DMS 273 (cell line): ENCODE data around the gene RFX7.

Experiments
- DNase-seq: peaks from one replicate; lab custom pipeline; 2025; ENCODE audit not compliant: unreplicated experiment; lab: John Stamatoyannopoulos, UW

The RFX7 gene

DNA sequence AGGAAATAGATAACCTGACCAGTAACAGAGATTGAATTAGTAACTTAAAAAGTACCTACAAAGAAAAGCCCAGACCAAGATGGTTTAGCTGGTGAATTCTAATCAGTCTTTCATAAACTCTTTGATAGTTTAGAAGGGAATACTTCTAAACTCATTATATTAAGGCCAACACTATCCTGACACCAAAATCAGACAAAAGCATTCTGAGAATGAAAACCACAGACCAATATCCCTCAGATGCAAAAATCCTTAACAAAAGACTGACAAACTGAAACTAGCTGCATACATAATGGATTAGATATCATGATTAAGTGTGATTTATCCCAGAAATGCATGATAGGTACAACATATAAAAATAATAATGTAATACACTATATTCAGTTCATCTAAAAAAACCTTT lies 115.6 kb downstream of the RFX7 start:
- DNase-seq = no peak

GRCh38 chr15:56126409-56126808 lies 117.3 kb downstream of the RFX7 start:
- DNase-seq = no peak

DNA sequence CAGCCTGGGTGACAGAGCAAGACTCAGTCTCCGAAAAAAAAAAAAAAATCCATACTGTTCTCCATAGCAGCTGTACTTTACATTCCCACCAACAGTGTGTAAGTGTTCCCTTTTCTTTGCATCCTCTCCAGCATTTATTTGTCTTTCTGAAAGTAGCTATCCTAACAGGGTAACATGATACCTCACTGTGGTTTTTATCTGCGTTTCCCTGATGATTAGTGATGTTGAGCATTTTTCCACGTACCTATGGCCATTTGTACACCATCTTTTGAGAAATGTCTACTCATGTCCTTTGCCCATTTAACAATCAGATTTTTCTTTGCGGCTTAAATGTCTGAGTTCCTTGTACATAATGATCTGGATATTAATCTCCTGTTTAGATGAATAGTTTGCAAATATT lies 119.3 kb downstream of the RFX7 start:
- no peak for DNase-seq

DNA sequence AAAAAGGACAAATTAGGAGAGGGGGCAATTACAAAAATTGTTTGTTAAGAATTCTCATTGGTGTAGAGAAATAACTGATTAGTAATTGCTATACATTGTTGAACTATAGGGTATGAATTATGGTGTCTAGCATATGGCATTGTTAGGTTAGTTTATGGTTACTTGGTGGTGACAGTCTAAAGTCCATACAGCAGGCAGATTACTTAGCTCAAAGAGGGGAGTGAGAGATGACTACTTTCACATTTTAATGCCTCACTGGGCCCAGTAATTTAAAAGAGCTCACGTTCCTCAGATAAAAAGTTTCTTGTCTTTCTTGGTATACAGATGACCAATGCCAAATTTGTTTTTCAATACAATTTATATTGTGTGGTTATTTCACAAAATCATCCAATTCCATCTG lies 137.8 kb downstream of the RFX7 start:
- no peak for DNase-seq

- no peak for DNase-seq
These were observed 141.2 kb downstream of the RFX7 start for GRCh38 chr15:56102441-56102840.

GRCh38 chr15:56099311-56099710 lies 144.4 kb downstream of the RFX7 start:
- no peak for DNase-seq

GRCh38 chr15:56098195-56098863 lies 145.3 kb downstream of the RFX7 start:
- no peak for DNase-seq

DNA sequence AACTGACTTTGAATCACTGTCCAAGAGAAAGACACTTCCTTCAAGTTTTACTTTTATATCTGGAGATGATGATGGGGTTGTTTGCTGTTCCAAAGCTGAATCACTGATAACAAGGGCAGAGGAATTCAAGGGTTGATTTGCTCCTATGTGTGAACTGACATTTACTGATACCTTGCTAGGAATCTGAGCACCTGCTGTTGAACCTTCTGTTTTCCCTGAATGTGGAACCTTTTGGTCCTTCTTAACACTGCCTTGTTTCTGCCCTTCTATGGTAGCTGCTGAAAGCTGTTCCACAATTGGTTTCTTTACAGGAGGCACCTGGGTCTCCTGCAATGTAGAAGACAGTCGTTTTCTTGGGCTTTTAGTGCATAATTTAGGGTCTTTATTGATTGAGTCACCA lies 148.3 kb downstream of the RFX7 start:
- DNase-seq = no peak

GRCh38 chr15:56094171-56094570 lies 149.5 kb downstream of the RFX7 start:
- DNase-seq = no peak

DNA sequence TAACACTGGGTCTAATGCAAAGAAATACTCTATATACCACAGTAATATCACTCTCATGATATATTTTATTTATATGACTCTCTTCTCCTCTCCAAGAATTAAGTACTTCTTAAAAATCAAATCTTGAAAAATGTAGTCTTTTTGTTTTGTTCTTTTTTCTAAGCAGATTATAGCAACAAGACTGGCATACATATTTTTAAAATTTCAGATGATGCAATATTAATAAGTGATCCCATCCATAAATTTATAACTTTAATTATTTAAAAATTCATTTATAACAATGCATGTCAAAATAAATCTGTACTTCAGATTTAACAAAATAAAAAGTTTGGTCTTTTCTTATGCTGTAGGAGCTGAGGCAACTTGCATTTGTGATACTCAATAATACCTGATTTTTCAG lies 155.3 kb downstream of the RFX7 start:
- DNase-seq = no peak

- no peak for DNase-seq
These were observed 157.1 kb downstream of the RFX7 start for GRCh38 chr15:56086566-56086965.

DNA sequence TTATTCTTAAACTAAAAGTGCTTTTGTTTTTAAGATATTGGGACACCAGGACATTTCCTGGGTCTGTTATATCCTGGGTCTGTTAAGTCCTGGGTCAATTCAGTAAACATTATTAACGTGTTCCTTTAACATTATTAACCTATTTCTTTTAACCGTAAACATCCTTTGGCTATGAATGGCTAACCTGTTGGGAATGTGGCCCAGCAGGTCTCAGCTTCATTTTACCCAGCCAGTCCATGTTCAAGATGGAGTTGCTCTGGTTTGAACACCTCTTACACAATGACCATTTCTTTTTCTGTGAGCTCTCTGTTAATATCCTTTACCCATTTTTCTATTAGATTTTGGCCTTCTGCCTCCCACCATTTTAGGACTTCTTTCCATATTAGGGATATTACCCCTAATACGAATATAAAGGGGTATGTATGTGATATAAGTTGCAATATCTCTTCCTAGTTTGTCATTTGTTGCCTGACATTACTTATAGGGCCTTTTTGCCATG lies 161.4 kb downstream of the RFX7 start:
- DNase-seq = no peak

DNA sequence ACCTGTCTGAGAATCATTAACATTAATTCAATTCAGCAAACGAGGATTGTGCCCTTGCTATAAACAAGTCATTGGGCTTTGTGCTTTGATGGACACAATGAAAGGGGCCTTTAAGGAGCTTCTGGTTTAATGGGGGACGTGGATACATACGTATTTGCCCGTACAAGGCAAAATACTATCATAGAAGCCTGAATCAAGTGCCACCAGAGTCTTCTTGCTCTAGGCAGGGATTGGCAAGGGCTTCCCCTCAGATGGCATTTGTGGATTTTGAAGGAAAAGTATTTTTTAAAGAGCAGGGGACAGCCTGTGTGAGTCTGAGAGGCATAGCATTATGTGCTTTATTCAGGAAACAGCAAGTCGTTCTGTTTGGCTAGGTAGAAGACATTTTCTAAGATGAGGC lies 166.6 kb downstream of the RFX7 start:
- peak; percentile 67 for DNase-seq

DNA sequence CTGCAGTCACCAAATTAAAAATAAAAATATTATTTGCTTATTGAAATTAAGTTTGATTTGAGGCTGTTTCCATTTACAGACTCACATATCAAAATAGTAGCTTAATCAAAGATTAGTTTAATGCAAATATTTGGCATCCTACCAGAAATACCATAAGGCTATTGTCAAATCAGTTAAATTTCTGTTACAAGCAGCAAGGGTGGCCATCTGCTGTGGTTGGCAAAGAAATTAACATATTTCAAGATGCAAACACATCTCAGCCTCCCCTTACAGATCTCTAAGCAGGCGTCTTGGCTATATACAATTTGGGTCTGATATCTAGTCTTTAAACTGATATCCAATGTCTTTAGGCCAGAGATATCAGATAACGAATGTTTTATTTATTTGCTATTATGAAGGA lies 167.0 kb downstream of the RFX7 start:
- DNase-seq = peak; percentile 86

DNA sequence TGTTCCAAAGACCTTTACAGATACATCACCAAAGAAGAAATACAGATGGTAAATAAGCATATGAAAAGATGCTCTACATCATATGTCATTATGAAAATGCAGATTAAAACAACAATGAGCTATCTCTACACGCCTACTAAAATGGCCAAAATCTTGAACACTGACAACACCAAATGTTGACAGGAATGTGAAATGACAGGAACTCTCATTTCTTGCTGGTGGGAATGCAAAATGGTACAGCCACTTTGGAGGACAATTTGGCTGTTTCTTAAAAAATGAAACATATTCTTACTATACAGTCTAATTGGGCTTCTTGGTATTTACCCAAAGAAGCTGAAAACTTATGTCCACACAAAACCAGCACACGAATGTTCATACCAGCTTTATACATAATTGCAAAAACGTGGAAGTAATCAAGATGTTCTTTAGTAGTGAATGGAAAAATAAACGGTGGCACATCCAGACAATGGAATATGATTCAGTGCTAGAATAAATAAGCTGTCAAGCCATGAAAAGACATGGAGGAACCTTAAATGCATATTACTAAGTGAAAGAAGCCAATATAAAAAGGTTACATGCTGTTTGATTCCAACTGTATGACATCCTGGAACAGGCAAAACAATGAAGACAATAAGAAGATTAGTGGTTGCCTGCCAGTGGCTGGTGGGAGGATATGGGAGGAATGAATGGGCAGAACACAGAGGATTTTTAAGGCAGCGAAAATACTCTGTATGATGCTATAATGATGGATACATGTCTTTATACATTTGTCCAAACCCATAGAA lies 169.0 kb downstream of the RFX7 start:
- no peak for DNase-seq

- no peak for DNase-seq
These were observed 179.5 kb downstream of the RFX7 start for GRCh38 chr15:56064152-56064551.

GRCh38 chr15:56059716-56060115 lies 184.0 kb downstream of the RFX7 start:
- DNase-seq = no peak

DNA sequence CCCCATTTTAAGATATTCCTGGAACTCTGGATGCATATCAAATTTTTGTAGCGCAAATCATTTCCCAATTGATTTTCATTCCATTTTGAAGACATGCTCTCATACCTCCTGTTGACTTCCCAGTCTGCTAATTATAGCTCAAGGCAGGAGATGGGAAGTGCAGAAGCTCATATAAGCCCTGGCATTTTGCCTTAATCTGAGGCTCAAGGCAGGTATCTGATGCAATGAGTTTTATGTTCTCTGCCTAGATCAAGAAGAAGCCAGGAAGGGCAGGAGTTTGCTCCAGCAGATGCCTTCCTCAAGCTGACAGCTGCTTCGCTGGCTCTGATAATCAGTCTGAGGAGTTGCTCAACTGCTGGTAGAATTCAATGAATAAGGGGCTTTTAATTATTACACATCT lies 184.7 kb downstream of the RFX7 start:
- DNase-seq = peak; percentile 86

DNA sequence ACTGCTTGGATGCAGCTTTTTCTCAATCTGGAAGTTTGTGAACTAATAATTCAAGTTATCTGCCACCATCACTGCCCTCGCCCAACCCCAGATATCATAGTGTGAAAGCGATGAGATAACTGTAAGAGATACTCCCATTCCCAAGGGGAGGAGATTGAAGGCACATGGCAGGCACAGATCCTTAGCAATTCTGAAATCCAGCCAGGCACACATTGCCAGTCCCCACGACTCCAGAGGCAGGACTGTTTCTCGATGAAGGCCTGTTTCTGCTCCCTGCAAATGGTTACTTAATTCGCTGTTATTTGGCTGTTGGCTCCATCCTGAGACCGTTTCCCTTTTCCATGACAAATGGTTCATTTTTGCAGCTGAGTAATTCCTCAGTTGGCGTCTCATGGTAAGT lies 187.1 kb downstream of the RFX7 start:
- DNase-seq = no peak

- no peak for DNase-seq
These were observed 190.7 kb downstream of the RFX7 start for GRCh38 chr15:56053046-56053400.

DNA sequence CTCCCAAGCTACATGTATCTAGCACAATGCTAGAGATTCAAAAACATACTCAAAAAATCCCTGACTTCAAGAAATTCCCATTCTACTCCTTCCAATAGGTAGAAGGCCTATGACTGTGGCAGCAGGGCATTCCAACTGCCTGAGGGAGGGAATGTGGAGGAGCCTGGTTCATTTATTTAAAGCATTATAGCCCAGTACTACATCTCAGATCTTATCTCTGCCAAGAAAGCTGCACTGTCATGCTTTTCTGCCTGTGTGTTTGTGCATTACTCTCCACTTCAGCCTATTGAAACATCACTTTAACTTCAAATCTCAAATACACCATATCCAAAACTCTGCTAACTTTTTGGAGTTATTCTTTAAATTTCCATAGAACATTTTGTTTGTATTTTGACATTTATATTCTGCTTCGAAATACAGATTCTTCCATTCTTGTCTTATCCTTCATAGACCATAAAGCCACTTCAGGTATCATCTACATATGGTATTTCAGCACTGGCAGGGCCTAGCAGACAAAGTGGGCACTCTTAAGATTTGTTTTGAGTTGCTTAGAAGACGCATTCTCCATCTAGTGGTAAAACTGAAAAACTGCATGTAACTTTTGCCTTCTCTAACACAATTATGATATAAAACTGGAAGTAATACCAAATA lies 191.2 kb downstream of the RFX7 start:
- DNase-seq = peak; percentile 64

DNA sequence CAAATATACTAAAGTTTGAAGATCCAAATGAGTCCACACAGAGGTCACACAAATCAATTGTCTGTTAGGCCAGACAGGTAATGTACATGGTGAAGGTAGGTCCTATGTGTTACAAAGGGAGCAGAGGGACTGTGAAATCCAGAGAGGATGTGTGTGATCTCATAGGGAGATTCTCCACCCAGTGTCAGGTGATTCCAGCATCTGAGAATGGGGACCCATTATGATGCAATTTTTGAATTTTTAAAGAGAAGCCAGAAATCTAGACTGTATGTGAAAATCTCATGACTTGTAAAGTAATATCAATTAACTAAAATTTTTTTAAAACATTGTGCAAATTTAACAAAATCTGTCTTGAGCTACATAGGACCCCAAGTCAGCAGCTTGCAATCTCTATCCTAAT lies 192.0 kb downstream of the RFX7 start:
- DNase-seq = no peak
